Prostate gland (tissue), 2 donors: ENCODE measurements around the gene DRD2.

Experiments
- CTCF ChIP-seq, 4 experiments: fragments of 200-600 bp in 2 of 4; fragments of 450-650 bp in 2 of 4; sonication (generic) in 2 of 4; IDR thresholded peaks; 1 replicate in 3 of 4; 2 replicates in 1 of 4; pipeline ENCODE4 v1.5.1; 2016 to 2019; ENCODE audit warnings: antibody characterized with exemption in 4 of 4, mild to moderate bottlenecking in 2 of 4, moderate library complexity in 2 of 4
- POLR2A ChIP-seq: fragments of 450-650 bp; IDR thresholded peaks from one replicate; pipeline ENCODE4 v1.6.1; 2016; ENCODE audit warnings: antibody characterized with exemption, mild to moderate bottlenecking
- POLR2AphosphoS5 ChIP-seq: sonication (generic); formaldehyde crosslinking; IDR thresholded peaks from one replicate; pipeline ENCODE4 v1.6.1; 2017; ENCODE audit warnings: antibody characterized with exemption

- TF ChIP-seq POLR2AphosphoS5 (no peak), CTCF (IDR thresholded peaks at IDR 0.05) (no peak), POLR2A (no peak)
Observed at GRCh38 chr11:113461639-113462038, 13.6 kb downstream of the DRD2 start.
